Measurements from ENCODE around the gene TEX12. TPM values are rescaled to one million over a fixed set of nuclear protein-coding genes. Genes with fewer than 3 reads are reported as not detected.
A peak's percentile ranks its signal among the peaks of the same experiment; 100 is the strongest.

Gene TEX12
- total RNA-seq, 1 donor from 2014 or later: not detected

GRCh38 chr11:112175599-112175952 is 8.4 kb downstream of the TEX12 start:
- intact Hi-C loops (cut with DNase I): no loop called here
- no peak for DNase-seq (ENCODE audit: extremely low spot score in 2 of 2)
- peaks cover 13% of the 10 kb centered on the region for H3K4me1 ChIP-seq
- no peaks in the 10 kb centered on the region for H3K36me3 ChIP-seq
- peak overlapping the region; percentile 78 for H3K27ac ChIP-seq
- no peak for TF ChIP-seq POLR2AphosphoS5 (IDR thresholded peaks at IDR 0.05; ENCODE audit: insufficient read depth in 1 of 2, low read depth in 1 of 2)
- TF ChIP-seq, protein P1, sequence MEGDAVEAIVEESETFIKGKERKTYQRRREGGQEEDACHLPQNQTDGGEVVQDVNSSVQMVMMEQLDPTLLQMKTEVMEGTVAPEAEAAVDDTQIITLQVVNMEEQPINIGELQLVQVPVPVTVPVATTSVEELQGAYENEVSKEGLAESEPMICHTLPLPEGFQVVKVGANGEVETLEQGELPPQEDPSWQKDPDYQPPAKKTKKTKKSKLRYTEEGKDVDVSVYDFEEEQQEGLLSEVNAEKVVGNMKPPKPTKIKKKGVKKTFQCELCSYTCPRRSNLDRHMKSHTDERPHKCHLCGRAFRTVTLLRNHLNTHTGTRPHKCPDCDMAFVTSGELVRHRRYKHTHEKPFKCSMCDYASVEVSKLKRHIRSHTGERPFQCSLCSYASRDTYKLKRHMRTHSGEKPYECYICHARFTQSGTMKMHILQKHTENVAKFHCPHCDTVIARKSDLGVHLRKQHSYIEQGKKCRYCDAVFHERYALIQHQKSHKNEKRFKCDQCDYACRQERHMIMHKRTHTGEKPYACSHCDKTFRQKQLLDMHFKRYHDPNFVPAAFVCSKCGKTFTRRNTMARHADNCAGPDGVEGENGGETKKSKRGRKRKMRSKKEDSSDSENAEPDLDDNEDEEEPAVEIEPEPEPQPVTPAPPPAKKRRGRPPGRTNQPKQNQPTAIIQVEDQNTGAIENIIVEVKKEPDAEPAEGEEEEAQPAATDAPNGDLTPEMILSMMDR (IDR thresholded peaks at IDR 0.05): no peak
- TF ChIP-seq POLR2A (IDR thresholded peaks at IDR 0.05): no peak
- no peaks in the 10 kb centered on the region for H3K9me3 ChIP-seq
- H3K4me3 ChIP-seq: peak overlapping the region; percentile 32 to 34
- no peaks in the 10 kb centered on the region for H3K27me3 ChIP-seq

- no peak for DNase-seq (ENCODE audit: extremely low spot score in 2 of 2)
- TF ChIP-seq POLR2A (IDR thresholded peaks at IDR 0.05): no peak
- TF ChIP-seq, protein P1 (IDR thresholded peaks at IDR 0.05): no peak
- TF ChIP-seq POLR2AphosphoS5 (IDR thresholded peaks at IDR 0.05; ENCODE audit: insufficient read depth in 1 of 2, low read depth in 1 of 2): no peak
- Histone ChIP-seq H3K36me3 (no peaks in the 10 kb centered on the region), H3K4me3 (peak overlapping the region in 1 of 2 donors; percentile 34), H3K9me3 (no peaks in the 10 kb centered on the region), H3K4me1 (peaks cover 13% of the 10 kb centered on the region), H3K27me3 (no peaks in the 10 kb centered on the region), H3K27ac (no peak overlapping the region)
- intact Hi-C loops (cut with DNase I): no loop called here
Observed at GRCh38 chr11:112176077-112176476, 8.9 kb downstream of the TEX12 start.

GRCh38 chr11:112177589-112177988 is 10.4 kb downstream of the TEX12 start:
- TF ChIP-seq POLR2A (IDR thresholded peaks at IDR 0.05) (no peak), POLR2AphosphoS5 (IDR thresholded peaks at IDR 0.05; ENCODE audit: insufficient read depth in 1 of 2, low read depth in 1 of 2) (no peak)
- TF ChIP-seq, protein P1 (IDR thresholded peaks at IDR 0.05): no peak

DNA sequence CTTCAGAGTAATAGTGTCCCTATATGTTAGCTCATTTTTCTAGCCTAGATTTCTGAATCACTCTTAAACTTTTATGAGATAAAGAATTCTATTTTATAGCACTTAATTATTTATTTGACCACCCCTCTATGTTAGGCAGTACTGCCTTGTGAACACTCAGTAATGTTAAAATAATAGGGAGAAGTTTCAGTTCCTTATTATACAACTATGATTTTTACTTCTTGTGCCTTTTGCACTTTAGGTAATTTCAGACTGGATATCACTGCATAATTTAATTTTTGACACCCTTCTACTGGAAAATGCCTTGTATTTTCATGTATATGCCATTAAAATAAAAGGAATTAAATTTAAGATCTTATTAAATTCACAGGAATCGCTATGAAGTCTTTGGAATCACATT is 11.3 kb downstream of the TEX12 start:
- Histone ChIP-seq H3K4me3 (no peak overlapping the region), H3K4me1 (peaks cover 13% of the 10 kb centered on the region), H3K9me3 (no peaks in the 10 kb centered on the region), H3K27me3 (no peaks in the 10 kb centered on the region), H3K36me3 (no peaks in the 10 kb centered on the region), H3K27ac (no peak overlapping the region)
- intact Hi-C loops (cut with DNase I): no loop called here
- no peak for DNase-seq (ENCODE audit: extremely low spot score in 2 of 2)
- TF ChIP-seq POLR2AphosphoS5 (IDR thresholded peaks at IDR 0.05; ENCODE audit: insufficient read depth in 1 of 2, low read depth in 1 of 2) (no peak), POLR2A (IDR thresholded peaks at IDR 0.05) (no peak)
- TF ChIP-seq, protein P1 (IDR thresholded peaks at IDR 0.05): no peak

More at GRCh38 chr11:112177589-112177988, 10.4 kb downstream of the TEX12 start:
- no peaks in the 10 kb centered on the region for H3K9me3 ChIP-seq
- no peaks in the 10 kb centered on the region for H3K36me3 ChIP-seq
- no peak overlapping the region for H3K4me3 ChIP-seq
- H3K27me3 ChIP-seq: no peaks in the 10 kb centered on the region
- intact Hi-C loops (cut with DNase I): no loop called here
- H3K27ac ChIP-seq: no peak overlapping the region
- no peak for DNase-seq (ENCODE audit: extremely low spot score in 2 of 2)
- H3K4me1 ChIP-seq: peaks cover 13% of the 10 kb centered on the region

GRCh38 chr11:112178936-112179335 is 11.8 kb downstream of the TEX12 start:
- H3K27ac ChIP-seq: no peak overlapping the region
- peaks cover 13% of the 10 kb centered on the region for H3K4me1 ChIP-seq
- intact Hi-C loops (cut with DNase I): no loop called here
- H3K4me3 ChIP-seq: no peak overlapping the region
- no peak for DNase-seq (ENCODE audit: extremely low spot score in 2 of 2)
- TF ChIP-seq, protein P1 (IDR thresholded peaks at IDR 0.05): no peak
- TF ChIP-seq POLR2AphosphoS5 (IDR thresholded peaks at IDR 0.05; ENCODE audit: insufficient read depth in 1 of 2, low read depth in 1 of 2) (no peak), POLR2A (IDR thresholded peaks at IDR 0.05) (no peak)
- no peaks in the 10 kb centered on the region for H3K27me3 ChIP-seq
- H3K9me3 ChIP-seq: no peaks in the 10 kb centered on the region
- no peaks in the 10 kb centered on the region for H3K36me3 ChIP-seq

Measured in vagina (tissue), 2 donors.